HG02943 (cell line): ENCODE results near the gene KRABD2.
"Not testable (repeated sequence)": the region's sequence is repeated elsewhere in the genome, so short reads cannot be mapped to it uniquely, and the experiment has no call there.

Experiments used
- ATAC-seq: cut with Tn5 transposase; IDR thresholded peaks from one replicate; pipeline ENCODE4 v1.9.1; 2021; ENCODE audit warnings: mild to moderate bottlenecking, low read depth, moderate library complexity; ENCODE audit not compliant: unreplicated experiment

KRABD2 gene

GRCh38 chr17:8393470-8394231 lies 17.1 kb upstream of the KRABD2 start:
- no peak for ATAC-seq

GRCh38 chr17:8392674-8393469 lies 16.4 kb upstream of the KRABD2 start:
- no peak for ATAC-seq

GRCh38 chr17:8392274-8392673 lies 15.8 kb upstream of the KRABD2 start:
- no peak for ATAC-seq

GRCh38 chr17:8391711-8392110 lies 15.2 kb upstream of the KRABD2 start:
- no peak for ATAC-seq

GRCh38 chr17:8387914-8388651 lies 11.6 kb upstream of the KRABD2 start:
- no peak for ATAC-seq

GRCh38 chr17:8386841-8387240 lies 10.3 kb upstream of the KRABD2 start:
- ATAC-seq = no peak

GRCh38 chr17:8384801-8385378 lies 8.4 kb upstream of the KRABD2 start:
- ATAC-seq = no peak

- ATAC-seq = peak; percentile 78
Observed at GRCh38 chr17:8383143-8383822, 6.8 kb upstream of the KRABD2 start, which contains the start of gene RPL26. TSS of gene RPL26 (minus strand) at chr17:8383193. CDS start at chr17:8382310, 883 bp downstream.

GRCh38 chr17:8382880-8383142 lies 6.3 kb upstream of the KRABD2 start:
- peak; percentile 2 for ATAC-seq

- no peak for ATAC-seq
Observed at GRCh38 chr17:8382052-8382879, 5.8 kb upstream of the KRABD2 start.

GRCh38 chr17:8380049-8380448 lies 3.5 kb upstream of the KRABD2 start:
- ATAC-seq = no peak

- not testable (repeated sequence) for ATAC-seq
Observed at GRCh38 chr17:8378117-8378516, 1.6 kb upstream of the KRABD2 start.

GRCh38 chr17:8377422-8377821 lies 918 bp upstream of the KRABD2 start:
- no peak for ATAC-seq

GRCh38 chr17:8375738-8376259 lies 705 bp downstream of the KRABD2 start:
- no peak for ATAC-seq

- not testable (repeated sequence) for ATAC-seq
Observed at GRCh38 chr17:8373856-8374255, 2.6 kb downstream of the KRABD2 start.

GRCh38 chr17:8372422-8372821 lies 4.1 kb downstream of the KRABD2 start:
- no peak for ATAC-seq

GRCh38 chr17:8371786-8372185 lies 4.7 kb downstream of the KRABD2 start:
- no peak for ATAC-seq

- no peak for ATAC-seq
Observed at GRCh38 chr17:8369944-8370343, 6.6 kb downstream of the KRABD2 start.

GRCh38 chr17:8368193-8368592 lies 8.3 kb downstream of the KRABD2 start:
- ATAC-seq = no peak
